WTC11 (cell line): ENCODE data around the gene PRMT5. TPM values are rescaled to one million over a fixed set of nuclear protein-coding genes. Genes with fewer than 3 reads are reported as not detected.

Experiments used
- ATAC-seq: fragments of 200-7000 bp; cut with Tn5 transposase; 2 replicates; pipeline ENCODE4 v1.10.0; 2021; ENCODE audit warnings: mild to moderate bottlenecking, moderate library complexity
- CTCF ChIA-PET: fragments of 300-600 bp; sonication (Branson Sonifier 250); formaldehyde crosslinking; loops from one replicate; lab custom pipeline; 2021; ENCODE audit warnings: antibody characterized with exemption; lab: Charles Lee
- POLR2A ChIA-PET: fragments of 350-600 bp; sonication (Branson Sonifier 250); formaldehyde crosslinking; loops from one replicate; lab custom pipeline; 2021; ENCODE audit warnings: antibody characterized with exemption; lab: Charles Lee
- DNase-seq: peaks from one replicate; pipeline ENCODE4 v3.0.0; 2021; ENCODE audit warnings: low spot score
- H3K27ac Mint-ChIP-seq: 2 replicates; pipeline ENCODE4 v1.8.0; 2021; ENCODE audit warnings: mixed read lengths
- H3K27me3 Mint-ChIP-seq: 2 replicates; pipeline ENCODE4 v1.8.0; 2021; ENCODE audit warnings: low read depth, mild to moderate bottlenecking, moderate library complexity, mixed read lengths
- H3K36me3 Mint-ChIP-seq: 2 replicates; pipeline ENCODE4 v1.8.0; 2021; ENCODE audit warnings: mixed read lengths
- H3K4me1 Mint-ChIP-seq: 2 replicates; pipeline ENCODE4 v1.8.0; 2022; ENCODE audit warnings: mixed read lengths
- H3K4me3 Mint-ChIP-seq: 2 replicates; pipeline ENCODE4 v1.8.0; 2021; ENCODE audit warnings: mild to moderate bottlenecking, moderate library complexity, mixed read lengths
- H3K9me3 Mint-ChIP-seq: 2 replicates; pipeline ENCODE4 v1.8.0; 2021; ENCODE audit warnings: mixed read lengths
- ATF1 ChIP-seq: sonication (generic); formaldehyde crosslinking; IDR thresholded peaks from 2 replicates; pipeline ENCODE4 v1.8.1; 2023; ENCODE audit warnings: mild to moderate bottlenecking, moderate library complexity, missing genetic modification reagents
- CDX4 ChIP-seq: fragments of 250-450 bp; sonication (Bioruptor Pico); IDR thresholded peaks from 2 replicates; pipeline ENCODE4 v1.9.0; 2021; ENCODE audit warnings: moderate library complexity, mild to moderate bottlenecking, inconsistent platforms, borderline replicate concordance
- CTCF ChIP-seq: fragments of 200-600 bp; IDR thresholded peaks from 2 replicates; pipeline ENCODE4 v1.8.0; 2022; ENCODE audit warnings: antibody characterized with exemption
- FOXJ3 ChIP-seq: sonication (generic); formaldehyde crosslinking; IDR thresholded peaks from 2 replicates; pipeline ENCODE4 v1.9.0; 2021; ENCODE audit warnings: missing genetic modification reagents, mild to moderate bottlenecking, borderline replicate concordance
- FOXK1 ChIP-seq: sonication (generic); formaldehyde crosslinking; IDR thresholded peaks from 2 replicates; pipeline ENCODE4 v1.8.0; 2022; ENCODE audit warnings: mild to moderate bottlenecking, moderate library complexity, missing genetic modification reagents
- GRHL2 ChIP-seq: fragments of 250-450 bp; sonication (Bioruptor Pico); IDR thresholded peaks from 2 replicates; pipeline ENCODE4 v1.8.0; 2022; ENCODE audit warnings: mild to moderate bottlenecking, moderate library complexity; ENCODE audit not compliant: insufficient replicate concordance, severe bottlenecking
- HMGXB4 ChIP-seq: sonication (generic); formaldehyde crosslinking; IDR thresholded peaks from 2 replicates; pipeline ENCODE4 v1.8.1; 2023; ENCODE audit warnings: mild to moderate bottlenecking, moderate library complexity, missing genetic modification reagents
- MYBL2 ChIP-seq: sonication (generic); formaldehyde crosslinking; IDR thresholded peaks from 2 replicates; pipeline ENCODE4 v1.8.1; 2023; ENCODE audit warnings: mild to moderate bottlenecking, moderate library complexity, missing genetic modification reagents
- NFATC4 ChIP-seq: fragments of 250-450 bp; sonication (Bioruptor Pico); IDR thresholded peaks from 2 replicates; pipeline ENCODE4 v1.9.0; 2021; ENCODE audit warnings: mild to moderate bottlenecking
- NFYB ChIP-seq: sonication (generic); formaldehyde crosslinking; conservative IDR thresholded peaks from 2 replicates; pipeline ENCODE4 v1.8.0; 2022; ENCODE audit warnings: low read depth, missing genetic modification reagents
- NR3C1 ChIP-seq: sonication (generic); formaldehyde crosslinking; conservative IDR thresholded peaks from 2 replicates; pipeline ENCODE4 v1.8.1; 2023; ENCODE audit warnings: low read depth, mild to moderate bottlenecking, missing genetic modification reagents
- TEAD1 ChIP-seq: sonication (generic); formaldehyde crosslinking; IDR thresholded peaks from 2 replicates; pipeline ENCODE4 v1.8.0; 2022; ENCODE audit warnings: mild to moderate bottlenecking, missing genetic modification reagents
- ZNF121 ChIP-seq: sonication (generic); formaldehyde crosslinking; IDR thresholded peaks from 2 replicates; pipeline ENCODE4 v1.8.0; 2023; ENCODE audit warnings: missing genetic modification reagents
- ZNF317 ChIP-seq: sonication (generic); formaldehyde crosslinking; IDR thresholded peaks from 2 replicates; pipeline ENCODE4 v1.8.1; 2023; ENCODE audit warnings: low read depth, mild to moderate bottlenecking, moderate library complexity, missing genetic modification reagents, borderline replicate concordance
- ZNF671 ChIP-seq: fragments of 250-450 bp; sonication (Bioruptor Pico); IDR thresholded peaks from 2 replicates; pipeline ENCODE4 v1.8.0; 2021; ENCODE audit warnings: mild to moderate bottlenecking
- total RNA-seq: library from RNA; stranded (reverse); gene quantifications from 3 replicates; pipeline ENCODE4 v1.2.3, GENCODE V29; 2021
- TF ChIP-seq, protein P1 (sequence below): fragments of 250-450 bp; sonication (Bioruptor Pico); IDR thresholded peaks from 2 replicates; pipeline ENCODE4 v2.1.2; 2022; ENCODE audit warnings: mild to moderate bottlenecking, moderate library complexity
- TF ChIP-seq, protein P2 (sequence below): fragments of 250-450 bp; sonication (Bioruptor Pico); conservative IDR thresholded peaks from 2 replicates; pipeline ENCODE4 v1.9.0; 2021; ENCODE audit warnings: mild to moderate bottlenecking
- TF ChIP-seq, protein P3 (sequence below): sonication (generic); formaldehyde crosslinking; conservative IDR thresholded peaks from 2 replicates; pipeline ENCODE4 v1.8.1; 2023; ENCODE audit warnings: mild to moderate bottlenecking, low read depth, missing genetic modification reagents, moderate library complexity
- TF ChIP-seq, protein P4 (sequence below): sonication (generic); formaldehyde crosslinking; conservative IDR thresholded peaks from 2 replicates; pipeline ENCODE4 v1.8.1; 2022; ENCODE audit warnings: mild to moderate bottlenecking, missing genetic modification reagents
- TF ChIP-seq, protein P5 (sequence below): sonication (generic); formaldehyde crosslinking; IDR thresholded peaks from 2 replicates; pipeline ENCODE4 v1.8.1; 2023; ENCODE audit warnings: mild to moderate bottlenecking, missing genetic modification reagents, moderate library complexity

Gene PRMT5
- total RNA-seq, 1 experiment from 2014 or later: 124 TPM

- ChIA-PET POLR2A (interaction anchor here (1.0 to 3.0 kb wide), 8 partner anchors 11 to 73 kb away, joined by 3 to 32 read pairs (median 6); partner anchors contain the start of genes HAUS4, LRP10 and RBM23), CTCF (interaction anchor here (0.7 to 5.1 kb wide), 15 partner anchors 11 to 324 kb away, joined by 3 to 57 read pairs (median 5); partner anchors contain the start of genes AJUBA, DAD1, LRP10 and RBM23)
- Mint-ChIP-seq H3K27ac (peak within 1 kb of the TSS; percentile 93), H3K27me3 (peaks cover 23% of the 10 kb centered on the region), H3K9me3 (no peaks in the 10 kb centered on the region), H3K36me3 (no peaks in the 10 kb centered on the region), H3K4me1 (peaks cover 45% of the 10 kb centered on the region), H3K4me3 (peak within 1 kb of the TSS; percentile 75)
- TF ChIP-seq, protein P1, sequence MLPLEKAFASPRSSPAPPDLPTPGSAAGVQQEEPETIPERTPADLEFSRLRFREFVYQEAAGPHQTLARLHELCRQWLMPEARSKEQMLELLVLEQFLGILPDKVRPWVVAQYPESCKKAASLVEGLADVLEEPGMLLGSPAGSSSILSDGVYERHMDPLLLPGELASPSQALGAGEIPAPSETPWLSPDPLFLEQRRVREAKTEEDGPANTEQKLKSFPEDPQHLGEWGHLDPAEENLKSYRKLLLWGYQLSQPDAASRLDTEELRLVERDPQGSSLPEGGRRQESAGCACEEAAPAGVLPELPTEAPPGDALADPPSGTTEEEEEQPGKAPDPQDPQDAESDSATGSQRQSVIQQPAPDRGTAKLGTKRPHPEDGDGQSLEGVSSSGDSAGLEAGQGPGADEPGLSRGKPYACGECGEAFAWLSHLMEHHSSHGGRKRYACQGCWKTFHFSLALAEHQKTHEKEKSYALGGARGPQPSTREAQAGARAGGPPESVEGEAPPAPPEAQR (CRISPR knock-in tag): no peak
- TF ChIP-seq MYBL2 (CRISPR knock-in tag): no peak
- TF ChIP-seq ZNF317 (CRISPR knock-in tag): no peak
- TF ChIP-seq, protein P2, sequence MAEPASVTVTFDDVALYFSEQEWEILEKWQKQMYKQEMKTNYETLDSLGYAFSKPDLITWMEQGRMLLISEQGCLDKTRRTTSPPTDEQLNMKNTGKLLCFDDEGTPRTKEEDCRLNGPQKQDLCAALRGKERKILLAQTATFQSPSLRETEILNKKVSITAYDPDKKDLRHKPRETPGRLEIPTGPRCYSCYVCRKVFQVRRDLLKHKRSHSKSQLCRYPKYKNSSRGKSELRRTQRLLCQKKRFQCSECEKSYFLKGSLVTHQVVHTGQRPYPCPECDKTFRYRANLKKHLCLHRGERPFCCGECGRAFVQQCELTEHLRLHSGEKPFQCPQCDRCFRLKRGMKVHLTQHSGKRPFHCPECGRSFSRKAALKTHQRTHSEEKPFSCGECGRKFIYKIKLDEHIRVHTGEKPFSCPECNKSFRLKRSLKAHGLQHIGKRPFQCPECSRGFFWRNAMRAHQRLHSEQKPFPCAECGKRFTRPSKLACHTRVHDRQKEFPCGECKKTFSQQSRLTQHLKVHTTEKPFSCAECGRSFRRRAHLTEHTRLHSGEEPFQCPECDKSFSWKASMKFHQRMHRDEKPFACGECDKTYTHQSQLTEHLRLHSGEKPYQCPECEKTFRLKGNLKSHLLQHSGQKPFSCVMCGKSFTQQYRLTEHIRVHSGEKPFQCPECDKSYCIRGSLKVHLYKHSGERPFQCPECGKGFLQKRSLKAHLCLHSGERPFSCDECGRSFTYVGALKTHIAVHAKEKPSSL: no peak
- TF ChIP-seq ATF1: no peak
- TF ChIP-seq ZNF671 (CRISPR knock-in tag): no peak
- no peak for TF ChIP-seq CTCF
- TF ChIP-seq, protein P3, sequence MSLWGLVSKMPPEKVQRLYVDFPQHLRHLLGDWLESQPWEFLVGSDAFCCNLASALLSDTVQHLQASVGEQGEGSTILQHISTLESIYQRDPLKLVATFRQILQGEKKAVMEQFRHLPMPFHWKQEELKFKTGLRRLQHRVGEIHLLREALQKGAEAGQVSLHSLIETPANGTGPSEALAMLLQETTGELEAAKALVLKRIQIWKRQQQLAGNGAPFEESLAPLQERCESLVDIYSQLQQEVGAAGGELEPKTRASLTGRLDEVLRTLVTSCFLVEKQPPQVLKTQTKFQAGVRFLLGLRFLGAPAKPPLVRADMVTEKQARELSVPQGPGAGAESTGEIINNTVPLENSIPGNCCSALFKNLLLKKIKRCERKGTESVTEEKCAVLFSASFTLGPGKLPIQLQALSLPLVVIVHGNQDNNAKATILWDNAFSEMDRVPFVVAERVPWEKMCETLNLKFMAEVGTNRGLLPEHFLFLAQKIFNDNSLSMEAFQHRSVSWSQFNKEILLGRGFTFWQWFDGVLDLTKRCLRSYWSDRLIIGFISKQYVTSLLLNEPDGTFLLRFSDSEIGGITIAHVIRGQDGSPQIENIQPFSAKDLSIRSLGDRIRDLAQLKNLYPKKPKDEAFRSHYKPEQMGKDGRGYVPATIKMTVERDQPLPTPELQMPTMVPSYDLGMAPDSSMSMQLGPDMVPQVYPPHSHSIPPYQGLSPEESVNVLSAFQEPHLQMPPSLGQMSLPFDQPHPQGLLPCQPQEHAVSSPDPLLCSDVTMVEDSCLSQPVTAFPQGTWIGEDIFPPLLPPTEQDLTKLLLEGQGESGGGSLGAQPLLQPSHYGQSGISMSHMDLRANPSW (CRISPR knock-in tag): no peak
- no peak for TF ChIP-seq FOXK1 (CRISPR knock-in tag)
- TF ChIP-seq ZNF121: no peak
- TF ChIP-seq NR3C1 (CRISPR knock-in tag): no peak
- no peak for TF ChIP-seq NFYB (CRISPR knock-in tag)
- no peak for TF ChIP-seq CDX4 (CRISPR knock-in tag)
- DNase-seq: no peak
- peak; percentile 12 for ATAC-seq
Observed at GRCh38 chr14:22883173-22883976, 45.8 kb downstream of the PRMT5 start, which contains the start of gene REM2. REM2 (plus strand) TSS chr14:22883222; CDS start chr14:22883288, 66 bp downstream.

DNA sequence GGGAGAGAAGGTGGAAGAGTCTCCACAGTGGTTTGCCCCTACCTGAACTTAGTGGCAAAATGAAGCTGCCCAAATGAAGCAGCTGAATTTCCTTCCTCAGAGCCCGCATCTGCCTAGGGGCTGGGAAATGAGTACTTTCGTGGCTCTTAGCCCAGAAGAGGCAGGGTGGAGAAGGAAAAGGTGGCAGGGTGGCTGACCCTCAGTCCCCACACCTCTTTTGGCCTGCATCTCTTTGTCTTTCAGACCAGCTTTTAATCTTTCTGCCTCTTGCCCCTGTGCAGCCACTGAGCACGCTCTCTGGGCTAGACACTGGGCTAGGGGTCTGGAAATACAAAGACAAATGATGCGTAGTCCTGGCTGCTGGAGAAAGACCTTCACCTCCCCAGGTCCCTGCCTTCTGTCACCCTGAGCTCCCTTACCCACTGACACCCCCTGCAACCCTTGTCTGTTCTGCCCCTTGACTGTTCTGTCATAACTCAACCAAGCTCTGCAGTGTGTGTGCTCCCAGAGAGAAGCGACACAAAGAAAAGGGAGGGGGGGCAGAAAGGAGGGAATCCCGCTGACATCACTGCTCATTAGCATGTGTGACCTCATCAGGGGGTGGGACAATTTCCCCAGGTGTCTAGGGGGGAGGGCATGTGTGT is 46.5 kb downstream of the PRMT5 start:
- POLR2A ChIA-PET: interaction anchor here (1.0 to 3.0 kb wide), 8 partner anchors 10 to 74 kb away, joined by 3 to 32 read pairs (median 6); partner anchors contain the start of genes HAUS4, LRP10, PRMT5 and RBM23
- ATAC-seq: peak; percentile 13
- peak overlapping the region; percentile 75 for H3K4me3 Mint-ChIP-seq
- no peaks in the 10 kb centered on the region for H3K36me3 Mint-ChIP-seq
- CTCF ChIA-PET: interaction anchor here (0.5 to 5.1 kb wide), 19 partner anchors 10 to 323 kb away, joined by 3 to 57 read pairs (median 4); partner anchors contain the start of genes AJUBA, DAD1, LRP10 and RBM23
- H3K9me3 Mint-ChIP-seq: no peaks in the 10 kb centered on the region
- H3K27me3 Mint-ChIP-seq: peaks cover 23% of the 10 kb centered on the region
- DNase-seq: peak; percentile 72
- H3K4me1 Mint-ChIP-seq: peaks cover 41% of the 10 kb centered on the region
- H3K27ac Mint-ChIP-seq: no peak overlapping the region
- TF ChIP-seq GRHL2 (CRISPR knock-in tag) (no peak), HMGXB4 (CRISPR knock-in tag) (no peak), ZNF671 (CRISPR knock-in tag) (no peak), NFATC4 (CRISPR knock-in tag) (no peak), TEAD1 (CRISPR knock-in tag) (no peak), FOXJ3 (CRISPR knock-in tag) (no peak)
- TF ChIP-seq, protein P4, sequence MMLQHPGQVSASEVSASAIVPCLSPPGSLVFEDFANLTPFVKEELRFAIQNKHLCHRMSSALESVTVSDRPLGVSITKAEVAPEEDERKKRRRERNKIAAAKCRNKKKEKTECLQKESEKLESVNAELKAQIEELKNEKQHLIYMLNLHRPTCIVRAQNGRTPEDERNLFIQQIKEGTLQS: no peak
- TF ChIP-seq, protein P5, sequence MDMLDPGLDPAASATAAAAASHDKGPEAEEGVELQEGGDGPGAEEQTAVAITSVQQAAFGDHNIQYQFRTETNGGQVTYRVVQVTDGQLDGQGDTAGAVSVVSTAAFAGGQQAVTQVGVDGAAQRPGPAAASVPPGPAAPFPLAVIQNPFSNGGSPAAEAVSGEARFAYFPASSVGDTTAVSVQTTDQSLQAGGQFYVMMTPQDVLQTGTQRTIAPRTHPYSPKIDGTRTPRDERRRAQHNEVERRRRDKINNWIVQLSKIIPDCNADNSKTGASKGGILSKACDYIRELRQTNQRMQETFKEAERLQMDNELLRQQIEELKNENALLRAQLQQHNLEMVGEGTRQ (CRISPR knock-in tag): no peak
